HPDE6-E6E7 (cell line): ENCODE data around the gene TMOD1.

ENCODE experiments used
- DNase-seq: peaks from one replicate; pipeline ENCODE4 v3.0.0; 2011; ENCODE audit warnings: missing footprints; ENCODE audit errors: extremely low spot score

The TMOD1 gene

DNA sequence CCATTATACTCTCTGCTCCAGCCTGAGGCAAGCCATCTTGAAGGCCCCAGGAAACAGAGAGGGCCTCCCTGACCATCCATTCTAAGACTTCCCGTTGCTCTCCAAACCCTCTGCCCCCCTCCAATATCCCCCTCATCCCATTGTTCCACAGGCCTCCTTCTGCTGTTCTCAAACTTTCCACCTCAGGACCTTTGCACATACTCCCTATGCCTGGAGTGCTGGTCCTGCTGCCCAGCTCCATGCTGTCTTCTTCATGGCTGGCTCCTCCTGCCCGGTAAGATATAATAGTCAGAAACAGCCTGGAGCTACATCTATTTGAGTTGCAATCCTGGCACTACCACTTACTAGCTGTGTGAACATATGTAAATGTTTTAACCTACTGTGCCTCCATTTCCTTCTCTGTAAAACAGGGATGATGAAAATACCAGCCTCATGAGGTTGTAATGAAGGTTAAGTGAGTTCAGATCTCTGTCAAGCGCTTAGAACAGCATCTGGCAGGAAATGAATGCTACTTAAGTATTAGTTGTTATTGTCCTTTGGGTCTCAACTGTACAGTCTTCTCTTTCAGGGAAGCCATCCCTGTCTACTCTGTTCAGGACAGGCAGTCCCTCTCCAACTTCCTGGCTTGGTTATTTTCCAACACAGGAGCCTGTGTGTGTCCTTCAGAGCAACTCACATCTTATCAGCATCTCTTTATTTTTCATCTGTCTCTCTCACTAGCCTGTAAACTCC is 45.8 kb downstream of the TMOD1 start:
- DNase-seq, result no peak

DNA sequence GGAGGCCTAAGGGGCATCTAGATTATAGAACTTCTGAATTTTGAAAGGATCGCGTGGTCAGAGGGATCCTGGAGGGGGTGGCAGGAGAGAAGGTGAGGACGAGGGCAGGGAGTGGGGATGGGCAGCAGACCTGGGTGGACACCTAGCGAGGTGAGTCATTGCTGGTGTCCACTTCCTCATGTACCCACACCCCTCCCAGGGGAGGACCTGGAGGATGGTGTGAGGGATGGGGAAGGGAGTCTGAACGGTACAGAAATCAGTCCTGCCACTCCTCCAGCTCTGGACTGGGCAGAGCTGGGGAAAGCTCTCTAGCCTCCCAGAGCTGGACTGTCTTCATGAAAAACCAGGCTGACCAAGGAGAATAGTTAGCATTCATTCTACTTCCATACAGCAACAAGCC is 46.9 kb downstream of the TMOD1 start:
- no peak for DNase-seq

DNA sequence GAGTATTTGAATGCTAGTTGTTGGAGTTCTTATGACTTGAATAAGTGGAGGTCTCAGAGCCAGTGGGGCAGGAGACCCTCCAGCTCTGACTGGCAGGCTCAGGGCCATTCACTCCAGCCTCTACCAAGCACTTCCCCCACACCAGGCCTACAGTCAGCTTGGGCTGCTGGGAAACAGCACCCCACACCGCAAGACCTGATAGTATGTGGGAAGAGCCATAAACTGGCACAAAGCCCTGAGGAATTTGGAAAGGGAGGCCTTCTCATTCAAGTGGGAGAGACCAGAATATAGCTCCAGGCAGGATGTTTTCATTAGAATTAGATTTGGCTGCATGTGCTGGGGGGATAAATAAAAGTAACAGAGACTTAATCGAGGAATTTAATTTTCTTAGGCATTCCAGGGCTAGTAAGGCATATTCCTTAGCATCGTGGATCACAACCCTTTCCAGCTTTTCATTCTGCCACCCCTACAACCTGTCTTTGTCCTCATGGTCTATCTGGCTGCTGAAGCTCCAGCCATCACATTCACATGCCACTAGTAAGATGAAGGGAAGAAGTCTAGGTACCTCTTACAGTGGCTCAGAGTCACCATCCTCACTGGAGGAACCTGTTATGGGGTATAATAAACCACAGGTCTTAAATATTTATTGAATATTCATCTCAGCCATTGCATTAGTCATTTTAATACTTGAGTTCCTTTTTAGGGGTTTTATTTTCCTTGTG is 47.5 kb downstream of the TMOD1 start:
- DNase-seq, result no peak

DNA sequence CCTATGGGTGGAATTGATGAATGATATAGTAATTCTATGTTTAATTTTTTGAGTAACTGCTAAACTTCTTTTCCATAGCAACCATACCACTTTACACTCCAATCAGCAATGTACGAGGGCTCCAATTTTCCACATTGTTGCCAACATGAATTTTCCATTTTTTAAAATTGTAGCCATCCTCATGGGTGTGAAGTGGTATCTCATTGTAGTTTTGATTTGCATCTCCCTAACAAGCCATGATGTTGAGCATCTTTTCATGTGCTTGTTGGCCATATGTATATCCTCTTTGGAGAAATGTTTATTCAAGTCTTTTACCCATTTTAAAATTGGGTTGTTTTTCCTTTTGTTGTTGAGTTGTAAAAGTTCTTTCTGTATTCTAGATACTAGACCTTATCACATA is 48.9 kb downstream of the TMOD1 start:
- DNase-seq, result no peak

DNA sequence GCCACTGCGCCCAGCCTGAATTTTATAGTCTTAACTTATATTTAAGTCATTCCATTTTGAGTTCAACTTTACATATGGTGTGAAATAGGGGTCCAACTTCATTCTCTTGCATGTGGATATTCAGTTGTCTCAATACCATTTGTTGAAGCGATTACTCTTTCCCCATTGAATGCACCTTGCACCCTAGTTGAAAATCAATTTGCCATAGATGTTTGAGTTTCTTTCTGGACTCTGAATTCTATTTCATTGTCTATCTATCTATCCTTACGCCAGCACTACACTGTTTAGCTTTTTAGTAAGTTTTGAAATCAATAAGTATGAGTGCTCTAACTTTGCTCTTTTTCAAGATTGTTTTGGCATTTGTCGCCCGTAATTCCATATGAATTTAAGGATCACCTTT is 49.8 kb downstream of the TMOD1 start:
- DNase-seq, result no peak

DNA sequence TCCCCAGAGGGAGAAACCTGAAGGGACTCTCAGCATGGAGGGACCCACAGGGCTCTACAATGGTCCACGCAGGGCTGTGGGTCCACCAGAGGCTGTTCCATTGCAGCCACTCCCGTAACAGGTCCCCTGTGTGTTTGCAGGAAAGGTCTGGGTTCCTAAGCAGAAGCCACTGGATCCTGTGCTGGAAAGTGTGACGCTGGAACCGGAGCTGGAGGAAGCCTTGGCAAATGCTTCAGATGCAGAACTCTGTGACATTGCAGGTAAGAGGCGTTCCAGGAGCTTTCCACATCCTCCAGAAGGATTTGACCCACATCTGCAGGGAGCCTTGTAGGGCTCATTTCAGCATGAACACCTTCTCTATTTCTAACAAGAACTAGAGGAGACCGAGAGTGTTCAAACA is 51.7 kb downstream of the TMOD1 start:
- DNase-seq, result no peak

DNA sequence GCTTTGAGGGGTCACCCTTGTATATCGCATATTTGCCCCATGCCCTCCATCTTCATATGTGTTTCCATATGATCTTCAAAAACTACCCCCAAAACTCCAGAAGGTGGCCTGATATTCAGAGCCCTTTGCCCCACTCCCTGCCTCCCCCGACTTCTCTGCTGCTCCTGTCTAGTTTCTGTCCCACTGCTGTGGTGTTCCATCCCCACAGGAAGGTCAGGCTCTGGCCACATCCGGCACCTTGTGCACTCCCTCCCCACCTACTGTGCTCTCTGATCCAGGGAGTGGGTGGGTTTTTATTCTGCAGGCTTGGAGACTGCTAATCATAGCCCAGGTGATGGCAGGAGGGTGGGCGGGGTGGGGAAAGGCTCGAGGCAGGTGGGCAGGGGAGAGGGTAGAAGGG is 52.4 kb downstream of the TMOD1 start:
- DNase-seq, result no peak

DNA sequence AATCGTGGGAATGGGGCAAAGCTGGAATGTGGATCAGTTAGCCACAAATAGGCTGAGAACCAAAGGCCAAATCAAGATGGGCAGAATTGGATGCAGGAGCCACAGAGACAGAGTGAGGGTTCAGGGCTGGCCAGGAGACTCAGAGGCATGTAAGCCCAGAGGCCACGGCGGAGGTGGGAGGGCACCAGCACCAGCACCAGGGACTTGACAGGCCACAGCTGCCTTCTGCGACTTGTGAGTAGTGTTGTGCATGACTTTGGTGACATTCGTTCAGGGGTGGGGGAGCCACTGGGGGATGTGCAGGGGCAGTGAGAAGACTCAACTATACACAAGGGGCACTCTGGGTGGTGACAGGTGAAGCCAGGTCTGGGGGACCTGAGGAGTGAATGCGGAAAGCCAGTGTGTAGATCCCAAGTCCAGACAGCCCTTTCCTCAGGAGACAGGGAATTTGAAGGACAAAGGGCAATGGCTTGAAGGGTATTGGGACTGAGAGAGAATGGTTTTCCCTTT is 53.2 kb downstream of the TMOD1 start:
- DNase-seq, result no peak

DNA sequence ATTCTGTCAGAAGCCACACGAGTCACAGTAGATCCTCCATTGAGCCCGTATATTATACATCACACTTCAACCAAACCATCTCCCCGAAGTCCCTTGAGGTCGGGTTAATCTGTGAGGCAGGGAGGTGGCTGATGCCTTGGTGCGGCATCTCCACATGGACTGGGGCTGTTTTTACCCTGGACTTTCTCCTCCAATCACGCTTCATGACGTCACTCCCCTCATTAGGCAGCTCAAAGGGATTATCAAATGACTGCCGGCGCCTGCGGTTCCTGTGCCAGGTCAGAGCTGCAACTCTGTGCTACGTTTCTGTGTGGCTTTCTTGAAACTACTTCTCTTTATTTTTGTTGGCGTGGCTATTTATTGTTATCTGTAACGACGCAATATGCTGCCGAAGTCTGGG is 53.7 kb downstream of the TMOD1 start:
- no peak for DNase-seq

DNA sequence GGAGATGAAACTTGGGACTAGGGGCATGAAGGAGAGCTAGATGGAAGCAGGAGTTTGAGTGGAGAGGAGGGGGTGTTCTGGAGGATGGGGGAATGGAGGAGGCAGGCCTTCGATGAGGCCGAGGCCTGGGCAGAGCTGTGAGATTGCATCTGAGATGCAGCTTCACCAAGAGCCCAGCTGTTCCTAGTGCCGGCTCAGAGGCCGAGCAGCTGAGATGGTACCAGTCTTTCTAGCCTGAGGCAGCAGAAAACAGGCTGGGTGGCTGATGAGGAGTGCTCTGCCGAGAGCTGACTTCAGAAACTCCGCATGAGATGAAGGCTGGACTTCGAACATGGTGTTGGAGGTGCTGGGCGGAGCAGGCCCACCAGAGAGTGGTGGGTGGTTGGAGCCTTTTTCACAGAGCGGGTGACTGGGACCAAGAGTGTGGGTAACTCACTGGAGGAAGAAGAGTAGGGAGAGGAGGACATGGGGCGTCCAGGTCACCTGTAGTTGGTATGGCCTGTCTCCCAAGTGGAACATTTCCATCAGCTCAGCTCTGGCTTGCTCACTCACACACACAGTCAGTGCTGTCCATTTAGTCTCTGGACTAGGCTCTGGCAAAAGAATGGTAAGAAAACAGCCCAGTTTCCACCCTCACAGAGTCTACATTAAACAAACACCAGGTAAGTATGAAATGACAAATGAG is 54.7 kb downstream of the TMOD1 start:
- no peak for DNase-seq

DNA sequence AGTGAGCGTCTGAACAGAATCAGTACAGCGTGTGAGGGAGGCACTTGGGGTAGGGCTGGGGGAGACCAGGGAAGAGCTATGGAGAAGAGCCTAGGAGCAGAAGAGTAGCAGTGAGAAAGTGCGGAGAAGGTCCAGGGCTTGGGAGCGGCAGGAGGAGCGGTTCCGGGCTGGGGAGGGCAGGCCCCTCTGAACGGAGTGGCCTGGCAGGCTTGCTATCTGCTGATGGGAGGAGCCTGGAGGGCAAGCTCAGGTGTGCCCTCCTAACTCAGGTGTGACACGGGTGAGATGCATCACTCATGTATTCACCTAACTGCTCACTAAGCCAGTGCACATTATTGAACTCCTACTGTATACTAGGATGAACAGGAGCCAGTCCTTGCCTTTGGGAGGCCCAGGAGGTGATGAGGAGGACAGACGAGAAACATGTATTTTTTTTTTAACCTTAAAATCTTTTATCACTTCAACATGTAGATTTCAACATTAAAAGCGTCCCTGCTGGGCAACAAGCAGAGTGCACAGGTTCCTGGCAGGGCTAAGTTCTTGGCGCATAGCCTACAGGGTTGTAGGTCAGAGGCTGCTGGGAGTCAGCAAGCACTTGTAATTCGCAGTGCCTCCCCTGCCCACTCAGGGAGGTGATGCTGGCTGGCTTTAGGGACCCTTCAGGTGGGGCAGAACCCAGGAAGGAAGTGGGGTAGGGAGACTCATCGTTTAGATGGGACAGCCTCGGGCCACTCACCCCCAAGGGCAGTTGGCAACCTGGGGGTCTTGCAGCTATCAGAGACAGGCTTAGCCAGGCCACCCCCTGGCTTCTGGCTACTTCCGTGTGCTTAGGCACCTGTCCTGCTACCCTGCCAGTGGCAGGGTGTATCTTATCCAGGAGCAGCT is 55.5 kb downstream of the TMOD1 start:
- no peak for DNase-seq

DNA sequence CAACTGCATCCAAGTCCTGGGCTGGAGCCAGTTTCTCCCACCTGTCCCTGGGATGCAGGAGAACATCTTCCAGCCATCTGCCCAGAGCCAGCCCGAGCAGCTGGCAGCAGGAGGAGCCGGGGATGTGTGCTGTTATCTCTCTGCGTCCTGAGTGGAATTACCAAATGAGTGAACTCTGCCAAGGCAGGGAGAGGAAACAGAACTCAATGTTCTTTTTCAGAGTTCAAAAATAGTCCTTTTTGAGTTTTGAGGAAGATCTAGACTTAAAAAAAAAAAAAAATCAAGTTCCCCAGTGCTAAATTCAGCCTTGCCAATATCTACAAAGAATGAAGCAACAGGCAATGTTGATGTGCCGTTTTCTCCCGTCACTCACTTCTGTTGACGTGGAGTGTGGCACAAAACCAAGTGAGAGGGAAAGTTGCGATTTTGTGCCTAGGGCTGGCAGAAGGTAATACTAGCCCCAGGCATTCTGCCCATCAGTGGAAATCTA is 56.2 kb downstream of the TMOD1 start:
- no peak for DNase-seq

DNA sequence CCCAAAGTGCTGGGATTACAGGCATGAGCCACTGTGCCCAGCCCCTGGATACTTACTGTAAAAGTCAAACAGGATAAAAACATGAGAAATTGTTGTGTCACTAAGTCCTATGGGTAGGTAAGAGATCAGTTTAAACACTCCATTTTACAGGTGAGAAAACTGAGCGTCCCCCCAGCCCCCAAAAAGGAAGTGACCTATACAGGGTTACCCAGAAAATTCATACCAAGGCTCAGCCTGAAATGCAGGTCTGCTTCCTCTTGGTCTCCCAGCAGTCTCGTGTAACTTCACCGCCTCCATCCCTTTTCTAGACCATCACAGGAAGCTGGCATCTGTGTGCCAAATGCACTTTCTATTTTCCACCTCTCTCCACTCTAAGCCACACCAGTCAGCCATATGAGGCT is 57.2 kb downstream of the TMOD1 start:
- DNase-seq, result no peak

DNA sequence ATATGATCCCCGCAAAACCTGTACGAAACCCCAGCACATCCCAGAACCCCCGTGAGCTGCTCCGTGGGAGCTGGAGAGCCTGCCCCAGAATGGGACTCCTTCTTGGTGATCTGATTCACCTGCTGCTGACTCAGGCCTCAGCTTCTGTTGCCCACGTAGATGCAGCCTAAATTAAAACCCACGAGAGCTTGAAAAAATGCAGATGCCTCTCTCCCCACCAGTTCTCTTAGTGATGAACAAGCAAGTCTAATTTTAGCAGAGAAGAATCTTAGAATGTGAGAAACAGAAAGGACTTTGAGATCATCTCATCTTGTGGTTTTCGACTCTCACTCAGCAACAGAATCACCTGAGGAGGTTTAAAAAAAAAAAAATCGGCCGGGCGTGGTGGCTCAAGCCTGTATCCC is 57.6 kb downstream of the TMOD1 start:
- DNase-seq, result no peak

DNA sequence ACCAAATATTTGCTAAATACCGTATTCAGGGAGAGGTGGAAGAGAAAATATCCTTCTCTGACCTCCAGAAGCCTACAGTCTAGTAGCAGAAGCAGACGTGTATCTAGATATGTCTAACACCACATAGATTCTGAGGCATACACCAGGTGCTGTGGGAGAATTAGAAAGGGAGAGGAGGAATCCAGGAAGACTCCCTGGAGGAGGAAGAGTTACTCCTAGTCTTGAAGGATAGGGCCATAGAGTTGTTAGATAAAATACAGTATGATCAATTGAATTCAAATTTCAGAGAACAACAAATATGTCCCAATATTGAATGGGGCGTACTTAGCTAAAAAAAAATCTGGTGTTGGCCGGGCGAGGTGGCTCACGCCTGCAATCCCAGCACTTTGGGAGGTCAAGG is 58.7 kb downstream of the TMOD1 start:
- DNase-seq, result no peak

DNA sequence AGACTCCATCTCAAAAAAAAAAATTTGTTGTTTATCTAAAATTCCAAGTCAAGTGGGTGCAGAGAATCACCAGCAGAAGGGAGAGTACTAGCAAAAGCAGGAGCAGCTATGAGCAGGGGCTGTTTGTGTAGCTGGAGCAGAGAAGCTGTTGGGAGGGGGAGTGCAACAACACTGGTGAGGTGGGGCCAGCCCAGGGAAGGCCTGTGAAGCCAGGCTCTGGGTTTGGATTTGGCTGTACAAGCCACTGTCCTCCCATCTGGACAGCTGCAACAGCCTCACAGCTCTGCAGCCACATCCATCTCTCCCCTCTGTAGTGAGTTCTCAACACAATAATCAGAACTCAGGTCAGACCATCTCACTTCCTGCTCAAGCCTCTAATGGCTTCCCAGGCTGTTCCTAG is 59.4 kb downstream of the TMOD1 start:
- DNase-seq, result no peak

DNA sequence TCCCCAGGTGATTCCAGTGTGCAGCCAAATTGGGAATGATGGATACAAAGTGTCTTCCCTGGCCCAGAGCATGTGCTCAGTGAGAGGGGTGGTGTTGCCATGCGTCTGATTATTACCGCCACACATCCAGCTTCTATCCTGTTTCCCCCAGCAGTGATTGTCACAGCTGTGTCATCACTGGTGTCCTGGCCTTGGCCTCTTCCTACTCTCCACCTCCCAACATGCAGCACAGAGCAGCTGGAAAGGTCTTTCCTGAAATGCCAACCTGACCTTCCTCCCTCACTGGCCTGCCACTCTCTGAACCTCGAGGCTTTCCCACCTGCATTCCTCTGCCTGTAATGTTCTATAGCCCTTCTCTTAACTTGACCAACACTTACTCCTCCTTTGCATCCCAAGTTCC is 60.0 kb downstream of the TMOD1 start:
- no peak for DNase-seq

DNA sequence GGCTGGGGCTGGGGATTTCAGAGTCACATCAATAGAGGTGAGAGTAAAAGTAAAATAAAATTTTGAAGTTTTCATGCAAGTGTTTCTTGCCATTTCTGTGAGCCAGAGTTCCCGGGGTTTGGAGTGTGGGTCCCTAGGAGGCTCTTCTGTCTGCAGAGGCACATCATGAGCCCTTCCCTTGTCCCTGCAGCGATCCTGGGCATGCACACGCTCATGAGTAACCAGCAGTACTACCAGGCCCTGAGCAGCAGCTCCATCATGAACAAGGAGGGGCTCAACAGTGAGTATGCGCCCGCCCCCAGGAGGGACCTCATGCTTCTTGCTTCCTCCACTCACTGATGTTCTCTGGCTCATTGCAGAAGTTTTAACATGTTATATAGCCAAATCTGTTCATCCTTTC is 61.1 kb downstream of the TMOD1 start:
- no peak for DNase-seq

DNA sequence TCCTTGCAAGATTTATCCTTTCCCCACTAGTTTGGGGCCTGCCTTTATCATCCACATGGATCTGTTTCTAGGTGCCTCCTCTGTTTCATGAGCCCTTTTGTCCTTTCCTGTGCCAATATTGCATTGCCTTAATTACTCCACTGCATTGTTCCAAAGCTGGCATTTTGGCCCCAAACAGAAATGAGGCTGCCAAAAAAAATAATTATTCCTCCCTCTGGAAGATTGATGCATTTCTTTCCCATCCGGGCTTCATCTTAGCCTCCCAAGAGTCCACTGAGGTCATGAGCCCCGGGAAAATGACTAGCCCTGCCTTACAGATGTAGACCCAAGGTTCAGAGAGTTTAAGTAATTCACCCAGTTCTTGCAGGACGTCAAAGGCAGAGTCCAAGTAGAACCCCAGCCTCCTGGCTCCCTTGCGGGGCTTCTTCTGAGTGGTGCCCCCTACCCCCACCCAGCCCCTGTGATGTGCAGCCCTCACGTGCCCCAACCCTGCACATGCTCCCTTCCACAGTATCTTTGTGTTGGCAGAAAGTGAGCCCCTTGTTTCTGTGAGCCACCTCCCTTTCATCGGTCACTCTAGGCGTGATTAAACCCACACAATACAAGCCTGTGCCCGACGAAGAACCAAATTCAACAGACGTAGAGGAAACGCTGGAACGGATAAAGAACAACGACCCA is 62.1 kb downstream of the TMOD1 start:
- DNase-seq, result no peak

DNA sequence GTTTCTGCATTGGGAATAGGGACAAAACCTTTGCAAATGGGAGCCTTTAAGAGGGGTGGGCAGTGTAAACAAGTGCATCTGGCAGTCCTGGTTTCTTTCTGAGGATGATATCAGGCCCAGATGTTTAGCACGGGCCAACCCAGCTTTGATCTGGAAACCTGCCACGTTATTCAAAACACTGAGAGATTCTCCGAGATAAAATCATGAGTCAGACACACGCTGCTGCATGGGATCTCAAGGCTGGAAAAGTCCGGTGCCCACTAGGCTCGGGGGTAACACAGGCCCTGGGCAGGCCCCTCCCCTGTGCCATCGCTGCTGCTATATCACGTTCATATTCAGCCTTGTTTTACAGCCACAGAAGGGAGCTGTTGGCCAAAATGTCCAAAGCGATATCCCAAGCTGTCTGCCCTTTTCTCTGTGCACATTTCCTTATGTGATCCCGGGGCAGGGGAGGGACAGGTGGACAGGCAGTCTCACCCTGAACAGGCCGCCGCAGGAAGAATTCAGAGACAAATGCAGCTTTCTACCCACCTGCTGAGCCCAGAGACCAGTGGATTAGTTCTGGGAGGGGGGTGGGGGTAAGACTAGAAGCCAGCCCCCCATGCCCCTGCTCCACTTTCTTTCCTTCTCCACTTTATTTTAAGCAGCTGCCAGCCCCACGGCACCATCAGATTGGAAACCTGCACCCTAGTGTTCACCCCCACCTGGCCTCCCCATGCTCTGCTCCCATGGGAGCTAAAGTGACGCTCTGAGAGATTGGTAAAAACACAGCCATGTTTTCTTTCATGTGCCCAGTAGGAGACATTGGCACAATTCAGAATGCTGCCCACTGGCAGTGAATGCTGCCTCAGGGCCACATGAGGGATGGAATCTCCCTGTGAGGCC is 63.1 kb downstream of the TMOD1 start:
- DNase-seq, result peak; percentile 23
